Measurements from ENCODE around the gene CLCC1. TPM values are rescaled to one million over a fixed set of nuclear protein-coding genes. Genes with fewer than 3 reads are reported as not detected.

The CLCC1 gene
- total RNA-seq, 1 experiment from 2014 or later = 14.3 TPM

GRCh38 chr1:108953452-108953851 is 9.8 kb downstream of the CLCC1 start (continued):
- TF ChIP-seq REST (IDR thresholded peaks at IDR 0.05; ENCODE audit: low read depth) = no peak

- H2AFZ ChIP-seq (ENCODE audit: low read depth, low read length, poor library complexity, severe bottlenecking) = no peak overlapping the region
- TF ChIP-seq JUND (IDR thresholded peaks at IDR 0.05) = no peak
- TF ChIP-seq REST (IDR thresholded peaks at IDR 0.05; ENCODE audit: low read depth) = no peak
- TF ChIP-seq ZNF274 (IDR thresholded peaks at IDR 0.05; ENCODE audit: low read depth, low read length) = no peak
- TF ChIP-seq EZH2phosphoT487 (IDR thresholded peaks at IDR 0.05; ENCODE audit: borderline replicate concordance) = no peak
- no peak for TF ChIP-seq EGR1 (IDR thresholded peaks at IDR 0.05; ENCODE audit: low read depth)
- no peak for TF ChIP-seq ZBTB33 (IDR thresholded peaks at IDR 0.05; ENCODE audit: extremely low read depth, insufficient replicate concordance, low read length)
- no peak for TF ChIP-seq POLR2A (IDR thresholded peaks at IDR 0.05; ENCODE audit: borderline replicate concordance, extremely low read depth, insufficient read depth, insufficient read length)
- TF ChIP-seq SRF (IDR thresholded peaks at IDR 0.05; ENCODE audit: low read depth) = no peak
- TF ChIP-seq POLR2AphosphoS5 (IDR thresholded peaks at IDR 0.05; ENCODE audit: low read depth, low read length) = no peak
- no peak for TF ChIP-seq CBX3 (IDR thresholded peaks at IDR 0.05; ENCODE audit: low read depth)
- TF ChIP-seq ELF1 (IDR thresholded peaks at IDR 0.05; ENCODE audit: borderline replicate concordance, low read depth) = no peak
- TF ChIP-seq SP1 (IDR thresholded peaks at IDR 0.05; ENCODE audit: low read depth) = no peak
- no peak for TF ChIP-seq FOSL1 (IDR thresholded peaks at IDR 0.05; ENCODE audit: low read depth)
- TF ChIP-seq RAD21 (IDR thresholded peaks at IDR 0.05; ENCODE audit: low read depth) = no peak
- POLR2A ChIA-PET = interaction anchor here (1.0 kb wide), 1 partner anchor 13 kb away, joined by 3 read pairs; no protein-coding TSS in a partner anchor
- no peak overlapping the region for H3K27ac ChIP-seq (ENCODE audit: low read depth, low read length)
- H3K4me1 ChIP-seq (ENCODE audit: control insufficient read depth in 1 of 2, insufficient read depth in 2 of 2, low read length in 2 of 2) = no peaks in the 10 kb centered on the region
- no peak overlapping the region for H3K4me3 ChIP-seq (replicated peaks in 1 of 2; ENCODE audit: low read depth in 1 of 2, low read length in 2 of 2)
- peaks cover 76% of the 10 kb centered on the region for H3K79me2 ChIP-seq (ENCODE audit: insufficient read depth, low read length)
- no peak overlapping the region for H3K4me2 ChIP-seq (ENCODE audit: low read length)
- H4K20me1 ChIP-seq (ENCODE audit: insufficient read depth) = 0 out of 2 replicates have a peak, but pooled peaks cover 4% of the 10 kb centered on the region
- no TSS peak for BruUV-seq (replicated peaks)
- no peak overlapping the region for H3K9ac ChIP-seq (ENCODE audit: low read length)
- H3K9me3 ChIP-seq (ENCODE audit: control insufficient read depth in 1 of 2, insufficient read depth in 1 of 2, low read depth in 1 of 2, low read length in 2 of 2) = no peaks in the 10 kb centered on the region
- intact Hi-C loops (cut with micrococcal nuclease) = no loop called here
- RAD21 ChIA-PET (ENCODE audit: low non-redundant PET in 1 of 2, low total read pairs in 2 of 2, uncharacterized antibody in 2 of 2, unreplicated experiment in 2 of 2) = no interaction called here
- H3K36me3 ChIP-seq (ENCODE audit: control insufficient read depth in 1 of 2, insufficient read depth in 2 of 2, low read length in 2 of 2) = 0 out of 4 replicates have a peak, but pooled peaks cover 0 to 7% of the 10 kb centered on the region in 2 experiments
- no peaks in the 10 kb centered on the region for H3K9me2 ChIP-seq (ENCODE audit: insufficient read depth)
- CTCF ChIA-PET = no interaction called here
- ATAC-seq = no peak
- no peaks in the 10 kb centered on the region for H3K27me3 ChIP-seq (ENCODE audit: insufficient read depth, low read length)
- DNase-seq (ENCODE audit: low read depth, low spot score) = no peak
Observed at GRCh38 chr1:108951242-108951641, 12.0 kb downstream of the CLCC1 start.
